Stimulated activated CD8-positive, alpha-beta memory T cell treated with anti-CD3 and anti-CD28 coated beads, Interleukin-7, amount 100 ng/mL, for 24 hours (primary cell): ENCODE data around the gene TENT5A.
"Not testable (repeated sequence)": the region's sequence is repeated elsewhere in the genome, so short reads cannot be mapped to it uniquely, and the experiment has no call there.

Source experiments
- DNase-seq: peaks from one replicate; pipeline ENCODE4 v3.0.0-alpha.2; 2020; ENCODE audit warnings: low read depth

TENT5A gene

GRCh38 chr6:81750681-81751387 is 1.6 kb downstream of the TENT5A start:
- DNase-seq, result no peak

GRCh38 chr6:81750200-81750599 is 2.3 kb downstream of the TENT5A start:
- no peak for DNase-seq

GRCh38 chr6:81749707-81750106 is 2.8 kb downstream of the TENT5A start:
- DNase-seq, result no peak

GRCh38 chr6:81748994-81749393 is 3.5 kb downstream of the TENT5A start:
- no peak for DNase-seq

GRCh38 chr6:81747327-81747726 is 5.2 kb downstream of the TENT5A start:
- DNase-seq, result no peak

GRCh38 chr6:81744131-81744530 is 8.3 kb downstream of the TENT5A start:
- DNase-seq, result no peak

- DNase-seq, result no peak
Measured at GRCh38 chr6:81743649-81744048, 8.8 kb downstream of the TENT5A start.

- no peak for DNase-seq
Measured at GRCh38 chr6:81741689-81742088, 10.8 kb downstream of the TENT5A start.

- not testable (repeated sequence) for DNase-seq
Measured at GRCh38 chr6:81740591-81740990, 11.9 kb downstream of the TENT5A start.

GRCh38 chr6:81739230-81740195 is 13.0 kb downstream of the TENT5A start:
- no peak for DNase-seq

GRCh38 chr6:81736428-81736827 is 16.1 kb downstream of the TENT5A start:
- no peak for DNase-seq

- no peak for DNase-seq
Measured at GRCh38 chr6:81735756-81736380, 16.6 kb downstream of the TENT5A start.

- DNase-seq, result no peak
Measured at GRCh38 chr6:81734500-81735150, 17.9 kb downstream of the TENT5A start.

GRCh38 chr6:81734081-81734480 is 18.4 kb downstream of the TENT5A start:
- DNase-seq, result no peak

GRCh38 chr6:81731814-81732213 is 20.7 kb downstream of the TENT5A start:
- no peak for DNase-seq

- DNase-seq, result no peak
Measured at GRCh38 chr6:81727876-81728517, 24.5 kb downstream of the TENT5A start.

- no peak for DNase-seq
Measured at GRCh38 chr6:81725127-81725526, 27.4 kb downstream of the TENT5A start.

GRCh38 chr6:81722506-81723223 is 29.8 kb downstream of the TENT5A start:
- no peak for DNase-seq

- no peak for DNase-seq
Measured at GRCh38 chr6:81720427-81720826, 32.1 kb downstream of the TENT5A start.

- DNase-seq, result no peak
Measured at GRCh38 chr6:81718126-81718525, 34.4 kb downstream of the TENT5A start.

- DNase-seq, result no peak
Measured at GRCh38 chr6:81714684-81715083, 37.8 kb downstream of the TENT5A start.
